KOPT-K1 (cell line): ENCODE data around the gene PRODH.
"Not testable (repeated sequence)": the region's sequence is repeated elsewhere in the genome, so short reads cannot be mapped to it uniquely, and the experiment has no call there.

ENCODE experiments used
- H3K27ac ChIP-seq: fragments of 200-600 bp; sonication (generic); 2 replicates; pipeline ENCODE4 v1.5.1; 2016; ENCODE audit warnings: antibody characterized with exemption, mild to moderate bottlenecking, low read depth, low read length; ENCODE audit not compliant: poor library complexity, severe bottlenecking
- H3K36me3 ChIP-seq: fragments of 200-600 bp; sonication (generic); 2 replicates; pipeline ENCODE4 v1.5.1; 2017; ENCODE audit warnings: antibody characterized with exemption, mild to moderate bottlenecking, low read length, moderate library complexity; ENCODE audit not compliant: insufficient read depth
- H3K9me3 ChIP-seq: fragments of 200-600 bp; sonication (generic); 2 replicates; pipeline ENCODE4 v1.5.1; 2017; ENCODE audit warnings: antibody characterized with exemption, low read length, mild to moderate bottlenecking; ENCODE audit not compliant: insufficient read depth, poor library complexity, severe bottlenecking

Gene PRODH

DNA sequence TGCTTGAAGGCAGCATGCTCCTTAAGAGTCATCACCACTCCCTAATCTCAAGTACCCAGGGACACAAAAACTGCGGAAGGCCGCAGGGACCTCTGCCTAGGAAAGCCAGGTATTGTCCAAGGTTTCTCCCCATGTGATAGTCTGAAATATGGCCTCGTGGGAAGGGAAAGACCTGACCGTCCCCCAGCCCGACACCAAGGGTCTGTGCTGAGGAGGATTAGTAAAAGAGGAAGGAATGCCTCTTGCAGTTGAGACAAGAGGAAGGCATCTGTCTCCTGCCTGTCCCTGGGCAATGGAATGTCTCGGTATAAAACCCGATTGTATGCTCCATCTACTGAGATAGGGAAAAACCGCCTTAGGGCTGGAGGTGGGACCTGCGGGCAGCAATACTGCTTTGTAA, 11.0 kb upstream of the PRODH start:
- H3K9me3 ChIP-seq, H3K36me3 ChIP-seq, H3K27ac ChIP-seq: not testable (repeated sequence)

DNA sequence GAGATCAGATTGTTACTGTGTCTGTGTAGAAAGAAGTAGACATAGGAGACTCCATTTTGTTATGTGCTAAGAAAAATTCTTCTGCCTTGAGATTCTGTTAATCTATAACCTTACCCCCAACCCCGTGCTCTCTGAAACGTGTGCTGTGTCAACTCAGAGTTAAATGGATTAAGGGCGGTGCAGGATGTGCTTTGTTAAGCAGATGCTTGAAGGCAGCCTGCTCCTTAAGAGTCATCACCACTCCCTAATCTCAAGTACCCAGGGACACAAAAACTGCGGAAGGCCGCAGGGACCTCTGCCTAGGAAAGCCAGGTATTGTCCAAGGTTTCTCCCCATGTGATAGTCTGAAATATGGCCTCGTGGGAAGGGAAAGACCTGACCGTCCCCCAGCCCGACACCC, 2.6 kb upstream of the PRODH start:
- H3K36me3 ChIP-seq, H3K27ac ChIP-seq, H3K9me3 ChIP-seq: not testable (repeated sequence)

DNA sequence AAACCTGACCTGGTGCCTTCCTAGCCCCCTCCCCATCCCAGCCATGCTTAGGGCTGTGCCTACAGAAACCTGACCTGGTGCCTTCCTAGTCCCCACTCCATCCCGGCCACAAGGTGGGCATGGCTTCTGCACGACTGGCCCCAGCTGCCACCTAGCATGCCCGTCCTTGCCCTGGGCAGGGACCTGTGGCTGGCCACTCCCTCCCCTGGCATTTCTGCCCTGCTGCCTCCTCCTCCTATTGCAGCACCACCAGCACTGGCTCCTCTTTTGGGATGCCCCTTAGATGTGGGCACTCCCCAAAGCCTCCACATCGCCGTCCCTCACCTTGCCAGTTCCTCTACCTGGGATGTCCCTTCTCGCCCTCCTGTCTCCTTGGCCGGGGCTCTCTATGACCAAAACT, 1.4 kb downstream of the PRODH start:
- not testable (repeated sequence) for H3K9me3 ChIP-seq, H3K27ac ChIP-seq, H3K36me3 ChIP-seq

DNA sequence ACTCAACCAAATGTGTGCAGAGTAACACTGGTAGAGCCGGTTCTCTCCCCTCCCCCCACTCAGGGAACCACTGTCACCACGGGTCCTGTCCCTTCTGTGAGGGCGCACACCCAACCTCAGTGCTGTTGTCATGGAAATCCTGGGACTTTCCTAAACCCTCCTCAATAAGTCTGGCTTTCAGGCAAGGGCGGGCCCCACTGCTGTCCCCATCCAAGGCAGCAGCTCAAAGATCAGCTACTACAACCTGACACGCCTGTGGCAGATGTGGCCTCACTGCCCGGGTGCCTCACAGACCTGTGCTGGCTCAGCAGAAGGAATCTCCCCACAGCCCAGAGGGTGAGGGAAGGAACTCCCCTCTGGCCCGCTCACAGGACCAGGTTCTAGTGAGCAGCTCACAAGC, 2.2 kb downstream of the PRODH start:
- Histone ChIP-seq H3K36me3 (no peaks in the 10 kb centered on the region), H3K27ac (no peak overlapping the region), H3K9me3 (no peaks in the 10 kb centered on the region)

DNA sequence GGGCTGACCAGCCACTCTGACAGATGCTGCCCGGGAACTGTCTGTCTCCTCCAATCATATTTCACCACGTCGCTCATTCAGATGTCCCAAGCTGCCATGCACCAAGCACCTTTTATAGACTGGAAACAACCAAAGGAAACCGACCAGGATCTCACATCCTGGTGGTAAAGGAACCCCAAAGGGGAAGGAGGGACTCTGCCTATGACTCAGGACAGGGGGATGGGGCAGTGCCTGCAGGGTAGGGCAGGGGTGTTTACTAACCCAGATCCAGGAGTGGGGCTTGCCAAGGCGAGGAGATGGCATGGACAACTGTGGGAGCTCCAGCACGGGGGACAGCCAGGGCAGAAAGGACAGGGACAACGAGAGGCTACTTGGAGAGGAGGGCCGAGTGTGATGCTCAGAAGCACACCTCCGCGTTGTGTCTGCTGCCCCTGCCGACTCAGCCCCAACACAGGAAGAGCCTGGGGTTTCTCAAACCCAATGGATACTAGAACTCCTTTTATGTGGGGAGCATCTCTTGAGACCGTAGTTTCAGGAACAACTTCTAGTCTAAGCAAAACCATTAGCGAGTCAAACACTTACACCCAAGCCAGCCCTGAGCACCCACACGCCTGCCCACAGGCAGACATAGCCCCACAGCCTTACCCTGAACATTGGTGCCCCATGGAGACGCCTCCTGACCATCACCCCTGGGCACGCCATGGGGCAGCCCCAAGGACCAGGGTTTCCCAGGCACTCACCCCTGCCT, 4.0 kb downstream of the PRODH start:
- no peaks in the 10 kb centered on the region for H3K9me3 ChIP-seq
- H3K27ac ChIP-seq, result no peak overlapping the region
- no peaks in the 10 kb centered on the region for H3K36me3 ChIP-seq

DNA sequence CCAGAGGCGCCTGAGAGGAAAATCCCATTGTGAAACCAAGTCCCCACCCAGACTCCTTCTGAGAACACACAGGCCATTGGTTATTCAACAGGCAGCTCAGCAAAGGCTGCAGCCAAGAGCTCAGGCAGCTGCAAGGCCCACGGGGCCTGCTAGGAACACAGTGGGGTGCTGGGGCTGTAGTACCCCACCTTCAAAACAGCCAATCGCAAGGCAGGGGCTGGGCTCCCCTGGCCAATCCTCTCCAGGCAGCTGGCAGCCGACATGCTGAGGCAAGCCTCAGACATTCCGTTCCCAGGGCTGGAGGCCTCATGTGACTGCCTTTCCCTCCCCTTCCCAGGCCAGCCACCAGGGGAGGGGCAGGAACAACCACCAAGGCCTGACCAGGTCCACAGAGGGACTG, 6.6 kb downstream of the PRODH start:
- H3K9me3 ChIP-seq, result no peaks in the 10 kb centered on the region
- H3K27ac ChIP-seq, result no peak overlapping the region
- H3K36me3 ChIP-seq, result no peaks in the 10 kb centered on the region

DNA sequence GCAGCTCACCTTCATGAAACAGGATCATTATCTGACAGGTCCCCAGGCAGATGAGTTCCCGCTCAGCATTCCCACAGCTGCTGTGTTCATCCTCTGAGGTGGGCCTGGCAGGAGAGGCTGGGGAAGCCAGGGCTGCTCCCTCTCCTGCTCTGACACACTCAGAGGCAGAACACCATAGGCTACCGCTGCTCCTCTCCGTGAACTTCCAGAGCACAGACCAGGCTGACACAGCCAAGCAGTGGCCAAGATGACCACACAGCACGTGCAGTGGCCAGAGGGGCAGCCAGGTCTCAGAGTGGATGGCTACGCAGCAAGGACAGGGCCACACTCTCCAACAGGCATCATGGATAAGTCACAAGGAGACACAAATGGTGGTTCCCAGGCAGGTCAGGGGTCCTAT, 8.5 kb downstream of the PRODH start:
- Histone ChIP-seq H3K27ac (no peak overlapping the region), H3K9me3 (no peaks in the 10 kb centered on the region), H3K36me3 (no peaks in the 10 kb centered on the region)

DNA sequence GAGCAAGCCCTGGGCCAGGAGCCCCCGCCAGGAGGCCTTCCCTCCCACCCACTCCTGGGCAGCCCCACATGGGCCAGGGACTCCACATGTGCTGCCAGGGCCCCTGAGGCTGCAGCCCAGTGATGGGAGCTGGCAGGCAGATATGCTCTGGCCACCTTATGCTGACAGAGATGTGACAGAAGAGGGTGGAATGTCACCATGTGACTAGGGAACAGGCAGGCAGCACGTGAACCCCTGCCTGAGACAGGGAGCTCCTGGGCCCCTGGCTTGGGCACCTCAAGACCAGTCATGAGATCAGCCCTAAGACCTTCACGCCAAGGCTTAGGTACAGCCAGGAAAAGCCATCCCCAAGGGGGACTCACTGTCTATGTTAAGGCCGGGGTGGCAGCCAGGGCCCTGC, 9.1 kb downstream of the PRODH start:
- no peaks in the 10 kb centered on the region for H3K36me3 ChIP-seq
- H3K9me3 ChIP-seq, result no peaks in the 10 kb centered on the region
- no peak overlapping the region for H3K27ac ChIP-seq

DNA sequence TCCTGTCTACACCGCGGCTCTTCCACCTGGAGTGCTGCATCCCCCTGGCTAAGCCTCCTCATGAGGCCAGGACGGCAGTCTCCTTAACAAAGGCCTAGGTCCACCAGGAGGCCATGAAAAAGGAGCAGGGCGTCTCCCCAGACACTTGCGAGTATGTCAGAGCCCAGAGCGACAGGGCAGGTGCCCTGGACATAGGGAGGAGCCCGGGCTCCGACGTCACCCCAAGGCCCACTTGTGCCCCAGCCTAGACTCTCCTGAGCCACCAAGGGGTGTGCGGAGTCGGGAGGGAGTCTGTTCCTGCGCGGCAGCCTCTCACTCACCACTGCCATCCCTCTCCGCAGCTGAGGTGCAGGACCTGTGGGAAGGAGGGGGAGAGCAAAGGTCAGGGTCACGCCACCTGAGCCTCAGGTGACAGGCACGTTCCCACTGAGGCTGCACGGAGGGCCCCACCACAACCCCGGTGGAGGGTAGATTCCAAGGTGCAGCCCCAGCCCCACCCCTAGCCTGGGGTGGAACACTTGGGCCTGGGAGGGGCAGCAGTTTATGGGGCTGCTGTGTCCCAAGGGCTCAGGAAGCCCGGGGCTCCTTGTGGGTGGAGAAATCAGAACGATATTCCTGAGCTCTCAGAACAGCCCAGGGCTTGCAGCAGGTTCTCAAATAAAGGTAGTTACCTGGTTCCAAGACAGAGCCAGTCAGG, 10.6 kb downstream of the PRODH start:
- H3K9me3 ChIP-seq, result no peaks in the 10 kb centered on the region
- H3K27ac ChIP-seq, result no peak overlapping the region
- H3K36me3 ChIP-seq, result no peaks in the 10 kb centered on the region

DNA sequence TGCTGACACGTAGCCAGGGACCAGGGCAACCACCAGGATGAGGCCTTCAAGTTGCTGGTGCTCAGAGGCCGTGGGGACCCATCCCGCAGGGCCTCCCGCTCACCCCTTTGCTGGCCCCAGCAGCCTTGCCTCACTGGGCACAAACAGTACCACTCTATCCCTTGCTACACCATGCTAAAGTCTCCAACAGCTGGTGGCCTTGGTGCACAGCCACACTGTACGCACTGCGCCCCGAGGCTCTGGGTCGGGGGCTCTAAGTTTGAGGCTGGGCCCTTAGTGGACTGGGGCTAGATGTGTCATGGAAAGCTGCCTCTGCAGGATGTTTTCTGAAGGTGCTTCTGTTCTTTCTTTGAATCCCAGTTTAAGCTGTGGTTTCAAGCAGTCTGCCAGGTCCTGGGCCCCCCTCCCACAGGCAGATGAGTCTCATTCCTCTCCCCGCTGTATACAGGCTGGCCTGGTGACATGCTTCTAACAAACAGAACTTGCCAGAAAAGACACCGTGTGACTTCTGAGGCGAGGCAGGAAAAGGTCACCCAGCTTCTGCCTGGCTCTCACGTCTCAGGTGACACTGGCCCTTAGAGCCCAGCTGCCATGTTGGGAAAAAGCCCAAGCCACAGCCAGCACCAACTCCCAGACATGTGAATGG, 15.7 kb downstream of the PRODH start:
- not testable (repeated sequence) for H3K36me3 ChIP-seq, H3K9me3 ChIP-seq

DNA sequence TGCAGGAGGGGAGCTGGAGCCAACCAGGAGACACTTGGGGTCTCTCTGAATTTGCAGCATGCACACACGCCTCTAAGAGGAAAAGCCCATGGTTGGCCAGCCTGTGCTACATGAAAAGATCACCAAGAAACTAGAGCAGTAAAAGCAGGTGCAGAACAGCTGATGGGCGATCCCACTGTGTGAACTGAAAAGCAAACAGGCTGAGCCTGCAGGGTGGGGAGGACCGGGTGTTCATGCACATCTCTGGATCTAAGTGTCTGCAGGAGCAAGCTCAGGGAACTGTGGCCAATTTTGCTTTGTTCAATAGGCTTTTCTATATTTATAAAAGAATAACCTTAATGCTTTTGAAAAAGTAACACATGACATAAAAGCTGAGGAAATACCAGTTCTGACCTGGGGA, 18.3 kb downstream of the PRODH start:
- not testable (repeated sequence) for H3K9me3 ChIP-seq, H3K36me3 ChIP-seq, H3K27ac ChIP-seq

More for the DNA sequence above, 15.7 kb downstream of the PRODH start:
- not testable (repeated sequence) for H3K27ac ChIP-seq

DNA sequence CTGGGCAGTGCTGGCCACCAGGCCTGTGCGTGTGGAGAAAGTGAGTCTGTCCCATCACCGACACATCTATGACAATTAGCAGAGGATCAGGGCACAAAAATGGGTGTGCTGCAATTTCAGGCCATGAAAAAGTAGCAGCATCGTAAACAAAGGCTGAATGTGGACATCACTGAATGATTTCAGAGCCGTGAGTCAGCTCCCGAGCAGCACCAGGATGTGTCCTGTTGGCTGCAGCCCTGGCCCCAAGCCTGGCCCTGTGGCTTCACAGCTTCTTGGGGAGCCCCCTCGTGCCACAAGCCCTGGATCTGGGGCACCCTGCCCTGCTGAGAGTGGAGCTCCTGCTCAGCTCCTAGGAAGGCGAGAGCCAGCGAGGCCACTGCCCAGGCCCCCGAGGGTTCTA, 20.5 kb downstream of the PRODH start:
- not testable (repeated sequence) for H3K36me3 ChIP-seq, H3K9me3 ChIP-seq, H3K27ac ChIP-seq

DNA sequence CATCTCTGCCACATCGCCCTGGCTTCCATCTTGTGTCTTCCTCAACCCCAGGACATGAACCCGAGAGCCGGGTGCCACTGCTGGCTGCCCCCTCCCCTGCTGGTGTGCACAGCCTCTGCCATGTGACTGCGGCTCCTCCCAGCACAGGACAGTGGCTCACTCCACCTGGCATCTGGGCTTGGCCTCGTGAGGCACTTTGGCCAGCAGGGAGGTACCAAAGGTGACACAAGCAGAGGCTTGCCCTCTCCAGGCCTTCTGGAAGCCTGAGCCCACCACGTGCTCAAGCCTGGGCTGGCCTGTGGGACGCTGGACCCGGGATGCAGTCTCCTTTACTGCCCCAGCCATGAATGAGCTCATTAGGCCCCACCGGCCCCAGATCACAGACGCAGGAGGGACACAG, 21.5 kb downstream of the PRODH start:
- not testable (repeated sequence) for H3K9me3 ChIP-seq, H3K27ac ChIP-seq, H3K36me3 ChIP-seq

DNA sequence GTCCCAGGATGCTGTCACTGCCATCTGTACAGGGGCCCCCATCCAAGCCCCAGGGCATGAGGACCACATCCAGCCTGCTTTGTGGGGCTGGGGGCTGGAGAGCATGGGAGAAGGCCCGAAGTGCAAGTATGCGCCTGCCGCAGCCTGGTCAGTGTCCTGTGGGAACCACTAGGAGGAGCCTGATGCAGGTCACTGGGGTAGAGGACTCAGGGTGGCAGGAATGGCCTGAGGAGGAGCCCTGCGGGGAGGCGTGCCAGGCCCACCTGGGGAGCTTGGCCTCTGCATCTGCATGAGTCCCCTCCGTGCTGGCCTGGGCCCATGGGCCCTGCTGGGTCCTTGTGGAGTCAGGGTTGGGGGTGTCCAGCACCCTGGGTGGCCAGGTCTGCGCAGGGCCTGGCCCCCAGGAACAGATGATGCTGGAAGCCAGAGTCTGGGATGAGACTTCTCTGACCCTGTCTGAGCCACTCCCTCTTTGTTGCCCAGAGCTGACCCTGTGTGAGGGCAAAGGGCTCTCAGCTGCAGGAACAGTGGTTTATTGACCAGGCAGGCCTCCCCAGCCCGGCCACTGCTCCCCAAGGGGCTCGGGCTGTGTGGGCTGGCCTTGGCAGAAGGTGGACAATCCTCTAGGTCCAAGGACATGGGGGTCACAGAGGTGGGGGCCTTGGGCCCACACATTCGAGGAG, 23.7 kb downstream of the PRODH start:
- H3K36me3 ChIP-seq, H3K9me3 ChIP-seq, H3K27ac ChIP-seq: not testable (repeated sequence)

DNA sequence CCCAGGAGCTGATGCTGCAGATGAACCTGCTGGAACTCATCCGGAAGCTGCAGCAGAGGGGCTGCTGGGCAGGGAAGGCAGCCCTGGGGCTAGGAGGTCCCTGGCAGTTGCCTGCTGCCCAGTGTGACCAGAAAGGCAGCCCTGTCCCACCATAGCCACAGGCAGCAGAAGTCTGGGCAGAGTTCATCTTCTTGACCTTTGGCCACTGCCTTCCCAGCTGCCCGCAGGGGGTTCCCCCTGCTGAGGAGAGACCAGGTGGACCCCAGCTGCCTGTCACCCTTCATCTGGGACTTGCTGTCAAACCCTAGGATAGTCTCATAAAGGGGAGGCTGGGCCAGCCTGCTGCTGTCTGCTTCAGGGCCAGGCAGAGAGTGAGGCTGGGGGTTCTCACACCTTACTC, 24.6 kb downstream of the PRODH start:
- H3K36me3 ChIP-seq, H3K9me3 ChIP-seq, H3K27ac ChIP-seq: not testable (repeated sequence)
